ENCODE measurements around the gene LRCH2. TPM values are rescaled to one million over a fixed set of nuclear protein-coding genes. Genes with fewer than 3 reads are reported as not detected.
"Not testable (repeated sequence)": the region's sequence is repeated elsewhere in the genome, so short reads cannot be mapped to it uniquely, and the experiment has no call there.

The LRCH2 gene
- total RNA-seq, 1 donor from 2014 or later = 1.2 TPM

GRCh38 chrX:115217346-115217745 lies 16.6 kb downstream of the LRCH2 start:
- DNase-seq (ENCODE audit: low spot score); intact Hi-C loops (cut with DNase I): not testable (repeated sequence)

DNA sequence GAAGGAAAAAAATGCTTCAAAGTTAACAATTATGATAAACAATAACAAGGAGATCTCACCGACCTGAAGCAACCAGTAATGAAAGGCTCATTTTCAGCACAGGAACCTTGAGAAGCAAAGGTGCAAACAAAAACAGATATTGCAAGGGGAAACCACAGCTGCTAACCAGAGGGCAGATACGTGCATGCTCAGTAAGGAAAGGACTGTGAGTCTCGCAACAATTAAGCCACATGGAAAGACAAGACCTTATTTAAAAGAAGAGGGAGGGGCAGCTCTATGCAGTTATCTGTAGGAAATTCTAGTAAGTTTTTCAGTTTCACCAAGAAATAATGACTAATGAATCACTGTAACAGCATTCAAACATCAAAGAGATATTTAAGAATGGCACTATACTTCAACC lies 19.3 kb downstream of the LRCH2 start:
- intact Hi-C loops (cut with DNase I) = no loop called here
- no peak for DNase-seq (ENCODE audit: low spot score)

DNA sequence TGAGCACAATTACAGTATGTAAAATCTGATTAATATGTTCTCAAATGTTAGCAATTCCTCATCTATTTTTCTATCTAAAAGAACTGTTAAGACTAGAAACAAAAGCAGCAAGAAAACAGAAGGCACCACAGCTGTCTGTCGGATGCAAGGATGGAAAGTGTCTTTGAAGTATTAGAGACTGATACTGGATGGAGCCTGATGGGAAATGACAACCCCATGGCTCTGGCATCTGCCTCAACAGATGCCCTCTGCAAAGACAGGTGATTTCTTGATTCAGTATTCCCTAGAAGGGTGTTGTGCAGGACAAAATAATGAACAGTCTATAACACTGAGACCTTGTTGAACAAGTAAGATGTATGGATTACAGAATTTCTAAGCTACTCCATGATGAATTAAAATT lies 19.7 kb downstream of the LRCH2 start:
- DNase-seq (ENCODE audit: low spot score) = no peak

DNA sequence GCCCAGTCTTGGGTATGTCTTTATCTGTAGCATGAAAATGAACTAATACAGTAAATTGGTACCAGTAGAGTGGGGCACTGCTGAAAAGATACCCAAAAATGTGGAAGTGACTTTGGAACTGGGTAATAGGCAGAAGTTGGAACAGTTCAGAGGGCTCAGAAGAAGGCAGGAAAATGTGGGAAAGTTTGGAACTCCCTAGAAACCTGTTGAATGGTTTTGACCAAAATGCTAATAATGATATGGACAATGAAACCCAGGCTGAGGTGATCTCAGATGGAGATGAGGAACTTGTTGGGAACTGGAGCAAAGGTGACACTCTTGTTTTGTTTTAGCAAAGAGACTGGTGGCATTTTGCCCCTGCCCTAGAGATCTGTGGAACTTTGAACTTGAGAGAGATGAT lies 24.3 kb downstream of the LRCH2 start:
- intact Hi-C loops (cut with DNase I) = not testable (repeated sequence)

More for the DNA sequence above, 19.7 kb downstream of the LRCH2 start:
- intact Hi-C loops (cut with DNase I) = no loop called here

DNA sequence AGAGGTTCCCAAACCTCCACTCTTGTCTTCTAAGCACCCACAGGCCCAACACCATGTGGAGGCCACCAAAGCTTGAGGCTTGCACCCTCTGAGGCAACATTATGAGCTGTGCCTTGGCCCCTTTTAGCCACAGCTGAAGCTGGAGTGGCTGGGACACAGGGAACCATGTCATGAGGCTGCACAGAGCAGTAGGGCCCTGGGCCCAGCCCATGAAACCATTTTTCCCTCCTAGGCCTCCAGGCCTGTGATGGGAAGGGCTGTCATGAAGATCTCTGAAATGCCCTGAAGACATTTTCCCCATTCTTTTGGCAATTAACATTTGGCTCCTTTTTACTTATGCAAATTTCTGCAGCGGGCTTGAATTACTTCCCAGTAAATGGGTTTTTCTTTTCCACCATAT lies 29.9 kb downstream of the LRCH2 start:
- intact Hi-C loops (cut with DNase I) = no loop called here
- DNase-seq (ENCODE audit: low spot score) = no peak

More for the DNA sequence above, 24.3 kb downstream of the LRCH2 start:
- DNase-seq (ENCODE audit: low spot score) = not testable (repeated sequence)

DNA sequence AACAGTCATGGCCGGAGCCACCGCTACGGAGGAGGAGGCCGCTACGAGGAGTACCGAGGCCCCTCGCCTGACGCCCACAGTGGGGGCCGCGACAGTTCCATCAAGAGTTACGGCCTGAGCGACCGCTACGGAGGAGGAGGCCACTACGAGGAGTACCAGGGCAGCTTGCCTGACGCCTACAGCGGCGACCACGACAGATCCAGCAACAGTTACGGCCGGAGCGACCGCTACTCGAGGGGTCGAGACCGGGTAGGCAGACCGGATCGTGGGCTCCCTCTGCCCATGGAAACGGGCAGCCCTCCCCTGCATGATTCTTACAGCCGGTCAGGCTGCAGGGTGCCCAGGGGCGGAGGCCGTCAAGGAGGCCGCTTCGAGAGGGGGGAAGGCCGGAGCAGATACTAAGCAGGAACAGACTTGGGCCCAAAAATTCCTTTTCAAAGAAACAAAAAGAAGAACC lies 41.6 kb downstream of the LRCH2 start:
- intact Hi-C loops (cut with DNase I) = no loop called here

DNA sequence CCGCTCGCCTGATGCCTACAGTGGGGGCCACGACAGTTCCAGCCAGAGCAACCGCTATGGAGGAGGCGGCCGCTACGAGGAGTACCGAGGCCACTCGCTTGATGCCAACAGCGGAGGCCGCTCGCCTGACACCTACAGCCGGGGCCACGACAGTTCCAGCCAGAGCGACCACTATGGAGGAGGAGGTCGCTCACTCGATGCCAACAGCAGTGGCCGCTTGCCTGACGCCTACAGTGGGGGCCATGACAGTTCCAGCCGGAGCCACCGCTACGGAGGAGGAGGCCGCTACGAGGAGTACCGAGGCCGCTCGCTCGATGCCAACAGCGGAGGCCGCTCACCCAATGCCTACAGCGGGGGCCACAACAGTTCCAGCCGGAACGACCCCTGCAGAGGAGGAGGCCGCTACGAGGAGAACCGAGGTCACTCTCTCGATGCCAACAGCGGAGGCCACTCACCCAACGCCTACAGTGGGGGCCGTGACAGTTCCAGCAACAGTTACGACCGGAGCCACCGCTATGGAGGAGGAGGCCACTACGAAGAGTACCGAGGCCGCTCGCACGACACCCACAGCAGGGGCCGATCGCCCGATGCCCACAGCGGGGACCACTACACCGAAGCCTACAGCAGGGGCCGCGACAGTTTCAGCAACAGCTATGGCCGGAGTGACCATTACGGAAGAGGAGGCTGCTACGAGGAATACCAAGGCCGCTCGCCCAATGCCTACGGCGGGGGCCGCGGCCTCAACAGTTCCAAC lies 42.2 kb downstream of the LRCH2 start:
- intact Hi-C loops (cut with DNase I) = no loop called here
- DNase-seq (ENCODE audit: low spot score) = no peak

More for the DNA sequence above, 41.6 kb downstream of the LRCH2 start:
- DNase-seq (ENCODE audit: low spot score) = no peak

DNA sequence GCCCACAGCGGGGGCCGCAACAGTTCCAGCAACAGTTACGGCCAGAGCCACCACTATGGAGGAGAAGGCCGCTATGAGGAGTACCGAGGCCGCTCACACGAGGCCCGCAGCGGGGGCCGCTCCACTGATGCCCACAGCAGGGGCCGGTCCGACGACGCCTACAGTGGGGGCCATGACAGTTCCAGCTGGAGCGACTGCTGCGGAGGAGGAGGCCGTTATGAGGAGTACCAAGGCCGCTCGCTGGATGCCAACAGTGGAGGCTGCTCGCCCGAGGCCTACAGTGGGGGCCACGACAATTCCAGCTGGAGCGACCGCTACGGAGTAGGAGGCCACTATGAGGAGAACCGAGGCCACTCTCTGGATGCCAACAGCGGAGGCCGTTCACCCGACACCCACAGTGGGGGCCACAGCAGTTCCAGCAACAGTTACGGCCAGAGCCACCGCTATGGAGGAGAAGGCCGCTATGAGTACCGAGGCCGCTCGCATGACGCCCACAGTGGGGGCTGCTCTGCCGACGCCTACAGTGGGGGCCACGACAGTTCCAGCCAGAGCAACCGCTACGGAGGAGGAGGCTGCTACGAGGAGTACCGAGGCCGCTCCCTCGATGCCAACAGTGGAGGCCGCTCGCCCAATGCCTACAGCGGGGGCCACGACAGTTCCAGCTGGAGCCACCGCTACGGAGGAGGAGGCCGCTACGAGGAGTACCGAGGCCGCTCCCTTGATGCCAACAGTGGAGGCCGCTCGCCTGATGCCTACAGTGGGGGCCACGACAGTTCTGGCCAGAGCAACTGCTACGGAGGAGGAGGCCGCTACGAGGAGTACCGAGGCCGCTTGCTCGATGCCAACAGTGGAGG lies 43.0 kb downstream of the LRCH2 start:
- no peak for DNase-seq (ENCODE audit: low spot score)
- intact Hi-C loops (cut with DNase I) = no loop called here

- intact Hi-C loops (cut with DNase I) = no loop called here
- DNase-seq (ENCODE audit: low spot score) = no peak
Measured at GRCh38 chrX:115189646-115190635, 44.0 kb downstream of the LRCH2 start.

GRCh38 chrX:115189110-115189509 lies 44.8 kb downstream of the LRCH2 start, which contains the start of gene RBMXL3:
RBMXL3 (plus strand) TSS chrX:115189410; CDS start chrX:115189442, 32 bp downstream.
- intact Hi-C loops (cut with DNase I) = no loop called here
- no peak for DNase-seq (ENCODE audit: low spot score)

GRCh38 chrX:115183980-115184379 lies 49.9 kb downstream of the LRCH2 start:
- no peak for DNase-seq (ENCODE audit: low spot score)
- intact Hi-C loops (cut with DNase I) = no loop called here

GRCh38 chrX:115178473-115178872 lies 55.4 kb downstream of the LRCH2 start:
- intact Hi-C loops (cut with DNase I) = no loop called here
- DNase-seq (ENCODE audit: low spot score) = no peak

GRCh38 chrX:115177932-115178331 lies 56.0 kb downstream of the LRCH2 start:
- intact Hi-C loops (cut with DNase I) = no loop called here
- no peak for DNase-seq (ENCODE audit: low spot score)

- intact Hi-C loops (cut with DNase I) = no loop called here
- DNase-seq (ENCODE audit: low spot score) = no peak
Measured at GRCh38 chrX:115174548-115174947, 59.3 kb downstream of the LRCH2 start.

GRCh38 chrX:115173181-115173580 lies 60.7 kb downstream of the LRCH2 start:
- no peak for DNase-seq (ENCODE audit: low spot score)
- intact Hi-C loops (cut with DNase I) = no loop called here

DNA sequence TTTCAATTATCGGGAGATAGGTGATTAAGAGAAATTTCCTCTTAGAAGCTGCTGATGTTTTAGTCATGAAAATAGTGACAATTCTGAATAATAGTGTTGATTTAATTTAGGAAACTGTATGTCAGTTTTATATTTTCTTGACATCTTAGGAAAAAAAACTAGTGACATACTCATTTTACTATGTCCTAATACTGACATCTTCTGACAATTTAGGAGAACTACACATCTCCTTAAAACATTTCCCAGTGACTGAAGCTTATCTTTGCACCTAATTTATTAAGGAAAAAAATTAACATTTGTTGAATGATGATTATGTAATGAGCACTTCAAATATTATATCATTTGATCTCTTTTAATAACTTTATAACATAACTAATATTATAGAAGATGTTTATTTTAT lies 86.7 kb downstream of the LRCH2 start:
- intact Hi-C loops (cut with DNase I) = loop anchor here (10.0 kb wide), 1 partner anchor 522 kb away; no protein-coding TSS in a partner anchor

GRCh38 chrX:115142057-115142456 lies 91.8 kb downstream of the LRCH2 start:
- no peak for DNase-seq (ENCODE audit: low spot score)
- intact Hi-C loops (cut with DNase I) = loop anchor here (10.0 kb wide), 1 partner anchor 517 kb away; no protein-coding TSS in a partner anchor

More for the DNA sequence above, 86.7 kb downstream of the LRCH2 start:
- DNase-seq (ENCODE audit: low spot score) = no peak

DNA sequence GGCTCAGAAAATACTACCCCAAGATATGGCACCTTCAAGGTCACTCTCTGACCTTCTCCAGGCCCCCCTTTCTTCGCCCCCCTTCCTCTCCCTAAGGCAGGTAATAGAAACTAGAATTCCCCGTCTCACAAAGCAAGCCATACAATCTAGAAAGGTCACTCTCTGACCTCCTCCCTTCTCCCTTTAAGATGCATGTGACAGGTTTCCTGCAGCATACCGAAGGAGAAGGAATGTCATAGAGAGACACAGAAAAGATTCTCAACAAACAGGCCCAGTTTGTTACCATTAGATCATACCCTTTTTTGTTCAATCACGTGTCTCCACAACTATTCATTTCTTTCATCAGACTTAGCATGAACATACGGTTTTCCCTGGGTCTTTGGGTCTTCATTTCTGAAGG lies 95.9 kb downstream of the LRCH2 start:
- intact Hi-C loops (cut with DNase I) = no loop called here
- no peak for DNase-seq (ENCODE audit: low spot score)

DNA sequence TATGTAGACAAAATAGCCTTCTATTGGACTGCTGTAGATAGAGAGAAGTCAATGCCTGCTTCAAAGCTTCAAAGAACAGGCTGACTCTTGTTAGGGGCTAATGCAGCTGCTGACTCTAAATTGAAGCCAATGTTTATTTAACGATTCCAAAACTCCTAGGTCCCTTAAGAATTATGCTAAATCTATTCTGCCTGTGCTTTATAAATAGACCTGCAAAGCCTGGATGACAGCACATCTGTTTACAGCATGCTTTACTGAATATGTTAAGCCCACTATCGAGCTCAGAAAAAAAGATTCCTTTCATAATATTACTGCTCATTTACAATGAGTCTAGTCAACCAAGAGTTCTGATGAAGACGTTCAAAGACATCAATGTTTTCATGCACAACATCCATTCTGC lies 99.5 kb downstream of the LRCH2 start:
- intact Hi-C loops (cut with DNase I) = no loop called here
- DNase-seq (ENCODE audit: low spot score) = no peak
